ENCODE data around the gene DGCR8. TPM values are rescaled to one million over a fixed set of nuclear protein-coding genes. Genes with fewer than 3 reads are reported as not detected.

The DGCR8 gene
- total RNA-seq, 1 donor from 2014 or later: 29.5 TPM

- TF ChIP-seq CTCF (IDR thresholded peaks at IDR 0.05): peak; percentile 25
- Histone ChIP-seq H3K4me1 (peaks cover 7% of the 10 kb centered on the region), H3K36me3 (peaks cover 99% of the 10 kb centered on the region), H3K4me3 (no peak overlapping the region), H3K27me3 (ENCODE audit: low read depth) (no peaks in the 10 kb centered on the region), H3K27ac (no peak overlapping the region), H3K9me3 (no peaks in the 10 kb centered on the region)
- intact Hi-C loops (cut with DNase I): no loop called here
- ATAC-seq (no peak), DNase-seq (peak; percentile 44)
Measured at GRCh38 chr22:20111045-20111688, 31.1 kb downstream of the DGCR8 start.

DNA sequence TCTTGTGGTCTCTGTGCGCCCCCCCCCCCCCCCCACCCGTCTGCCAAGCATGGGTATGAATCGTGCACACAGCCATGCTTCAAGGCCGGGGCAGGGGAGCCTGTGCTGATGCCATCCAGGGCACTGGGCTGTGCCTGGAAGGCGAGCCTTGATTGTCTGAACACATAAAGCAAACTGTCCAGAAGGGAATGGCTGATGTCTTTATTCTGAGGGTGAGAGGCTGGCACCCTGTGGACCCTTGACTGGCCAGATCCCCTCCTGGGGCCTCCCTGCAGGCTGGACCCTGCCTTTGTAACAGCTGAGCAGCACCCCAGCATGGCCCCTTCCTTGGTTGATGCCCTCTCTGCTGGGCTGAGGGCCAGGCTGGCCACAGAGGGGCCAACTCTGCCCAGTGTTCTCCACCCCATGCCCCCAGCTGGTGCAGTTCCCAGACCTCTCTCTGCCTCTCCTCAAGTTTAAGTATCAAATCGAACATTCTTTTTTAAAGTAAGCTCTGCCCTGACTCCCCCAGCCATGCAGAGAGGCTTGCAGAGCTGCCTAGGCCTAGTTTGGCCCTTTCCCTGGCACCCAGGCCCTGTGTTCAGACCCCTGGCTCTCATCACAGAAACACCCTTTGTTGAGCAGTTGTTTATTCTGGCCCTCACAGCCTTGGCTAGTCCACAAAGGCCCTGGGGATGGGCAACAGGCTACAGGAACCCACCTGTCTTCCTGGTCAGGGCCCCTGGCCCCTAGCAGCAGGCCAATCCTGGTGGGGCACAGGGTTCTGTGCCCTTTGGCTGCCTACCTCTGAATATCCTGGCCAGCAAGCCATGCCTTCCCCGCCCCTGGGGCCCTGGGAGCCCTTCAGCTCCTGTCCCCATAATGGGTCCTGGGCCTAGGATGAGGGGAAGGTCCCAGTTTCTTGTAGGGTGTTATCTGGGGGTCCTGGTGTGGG is 31.9 kb downstream of the DGCR8 start:
- peaks cover 11% of the 10 kb centered on the region for H3K4me1 ChIP-seq
- peak; percentile 35 for DNase-seq
- H3K36me3 ChIP-seq: peaks cover 91% of the 10 kb centered on the region
- ATAC-seq: no peak
- H3K9me3 ChIP-seq: no peaks in the 10 kb centered on the region
- H3K4me3 ChIP-seq: no peak overlapping the region
- no peak overlapping the region for H3K27ac ChIP-seq
- intact Hi-C loops (cut with DNase I): no loop called here
- no peaks in the 10 kb centered on the region for H3K27me3 ChIP-seq (ENCODE audit: low read depth)
- no peak for TF ChIP-seq CTCF (IDR thresholded peaks at IDR 0.05)

- peaks cover 13% of the 10 kb centered on the region for H3K4me1 ChIP-seq
- no peaks in the 10 kb centered on the region for H3K9me3 ChIP-seq
- TF ChIP-seq CTCF (IDR thresholded peaks at IDR 0.05): no peak
- no peak overlapping the region for H3K4me3 ChIP-seq
- no peaks in the 10 kb centered on the region for H3K27me3 ChIP-seq (ENCODE audit: low read depth)
- ATAC-seq (no peak), DNase-seq (peak; percentile 42)
- intact Hi-C loops (cut with DNase I): no loop called here
- no peak overlapping the region for H3K27ac ChIP-seq
- H3K36me3 ChIP-seq: peaks cover 82% of the 10 kb centered on the region
Measured at GRCh38 chr22:20112623-20113511, 32.8 kb downstream of the DGCR8 start.

GRCh38 chr22:20113551-20114310 is 33.7 kb downstream of the DGCR8 start:
- H3K27me3 ChIP-seq (ENCODE audit: low read depth): no peaks in the 10 kb centered on the region
- no peak for DNase-seq
- intact Hi-C loops (cut with DNase I): no loop called here
- H3K9me3 ChIP-seq: no peaks in the 10 kb centered on the region
- no peak overlapping the region for H3K27ac ChIP-seq
- ATAC-seq: no peak
- H3K36me3 ChIP-seq: peaks cover 73% of the 10 kb centered on the region
- H3K4me3 ChIP-seq: no peak overlapping the region
- no peak for TF ChIP-seq CTCF (IDR thresholded peaks at IDR 0.05)
- peaks cover 21% of the 10 kb centered on the region for H3K4me1 ChIP-seq
